HG02870 (cell line): ENCODE data around the gene SNRNP70.
A peak's percentile ranks its signal among the peaks of the same experiment; 100 is the strongest.
"Not testable (repeated sequence)": the region's sequence is repeated elsewhere in the genome, so short reads cannot be mapped to it uniquely, and the experiment has no call there.

Source experiments
- ATAC-seq: cut with Tn5 transposase; IDR thresholded peaks from one replicate; pipeline ENCODE4 v1.9.1; 2021; ENCODE audit warnings: mild to moderate bottlenecking, moderate library complexity; ENCODE audit not compliant: unreplicated experiment

The SNRNP70 gene

DNA sequence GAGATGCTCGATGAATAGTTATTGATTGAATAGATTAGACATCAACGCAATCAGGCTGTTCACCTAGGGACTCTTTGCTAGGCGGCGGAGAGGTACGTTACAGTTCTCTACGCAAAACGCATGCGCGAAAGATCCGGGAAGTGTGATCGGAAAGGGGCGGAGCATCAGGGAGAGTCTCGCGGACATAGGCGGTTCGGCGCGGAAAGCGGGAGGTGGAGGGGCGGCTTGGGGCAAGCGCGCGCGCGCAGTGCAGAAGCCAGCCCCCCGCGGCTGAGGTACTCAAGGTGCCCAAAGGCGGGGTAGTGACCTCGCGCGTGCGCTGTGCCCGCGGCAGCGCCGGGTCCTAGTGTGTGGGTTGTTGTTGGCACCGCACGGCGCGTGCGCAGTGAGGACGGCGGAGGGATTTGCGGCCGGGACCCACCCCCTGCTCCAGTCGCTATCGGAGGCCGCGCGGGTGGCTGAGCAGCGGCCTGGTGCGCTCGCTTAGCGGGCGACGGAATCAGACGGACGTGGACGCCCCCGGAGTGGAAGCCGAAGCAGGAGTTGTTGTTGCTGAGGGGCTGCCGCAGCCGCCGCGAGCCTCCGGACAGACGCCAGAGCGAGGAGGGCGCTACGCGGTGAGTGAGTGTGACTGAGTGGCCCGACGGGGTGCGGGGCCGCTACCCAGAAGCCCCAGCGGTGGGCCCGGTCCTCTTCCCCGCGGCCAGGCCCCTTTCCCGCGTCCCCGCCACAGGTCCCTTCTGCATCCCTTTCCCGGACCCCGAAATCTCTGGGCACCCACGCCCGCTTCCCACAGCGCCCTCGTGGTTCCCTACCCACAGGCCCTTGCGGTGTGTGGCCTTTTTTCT is at the start of gene SNRNP70:
TSS of gene SNRNP70 (plus strand) at position 432 of the 848 bp plus-strand sequence. CDS start 964 bp downstream, outside the sequence.
- peak; percentile 81 for ATAC-seq

DNA sequence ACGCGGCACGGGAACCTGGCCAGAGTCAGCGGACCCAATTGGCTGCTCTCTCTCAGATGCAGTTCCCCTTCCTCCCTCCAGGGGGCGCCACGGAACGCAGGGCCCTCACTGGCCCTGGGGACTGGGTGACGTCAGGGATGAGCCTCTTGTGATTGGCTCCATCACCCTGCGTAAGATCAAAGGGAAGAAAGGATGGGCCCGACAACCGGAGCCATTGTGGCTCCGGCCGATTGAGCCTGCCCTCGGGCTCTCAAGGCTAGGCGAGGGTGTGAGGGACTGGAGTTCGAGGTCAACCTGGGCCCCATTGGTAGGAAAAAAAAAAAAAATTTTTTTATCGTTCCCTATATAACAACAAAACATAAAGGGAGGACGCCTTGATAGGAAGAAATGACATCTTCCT is 48.4 kb upstream of the SNRNP70 start, which contains the start of gene CGB1:
TSS of gene CGB1 (minus strand) at position 81 of the 400 bp plus-strand sequence. CDS start 184 bp downstream, outside the sequence.
- not testable (repeated sequence) for ATAC-seq

DNA sequence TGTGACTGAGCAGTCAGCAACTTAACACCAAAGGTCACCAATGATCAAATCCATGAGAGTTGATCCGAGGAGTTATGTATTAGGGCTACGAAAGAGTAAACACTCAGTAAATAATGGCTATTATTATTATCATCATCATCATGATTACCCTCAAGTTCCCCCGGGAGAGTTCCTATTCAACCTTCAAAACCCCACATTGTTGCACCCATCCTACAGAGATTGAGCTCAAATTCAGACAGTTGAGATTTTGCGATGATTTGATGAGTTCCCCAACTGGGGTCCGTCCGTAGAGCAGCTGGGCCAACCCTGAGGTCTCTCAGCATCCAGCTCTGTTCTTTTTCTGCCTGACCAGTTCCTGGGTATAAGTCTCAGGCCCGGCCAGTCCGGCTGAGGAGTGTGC is 47.1 kb upstream of the SNRNP70 start:
- not testable (repeated sequence) for ATAC-seq

- ATAC-seq: not testable (repeated sequence)
Measured at GRCh38 chr19:49038557-49039276, 46.5 kb upstream of the SNRNP70 start.

- not testable (repeated sequence) for ATAC-seq
Measured at GRCh38 chr19:49039736-49040135, 45.5 kb upstream of the SNRNP70 start.

GRCh38 chr19:49042177-49042576 is 43.1 kb upstream of the SNRNP70 start:
- no peak for ATAC-seq

DNA sequence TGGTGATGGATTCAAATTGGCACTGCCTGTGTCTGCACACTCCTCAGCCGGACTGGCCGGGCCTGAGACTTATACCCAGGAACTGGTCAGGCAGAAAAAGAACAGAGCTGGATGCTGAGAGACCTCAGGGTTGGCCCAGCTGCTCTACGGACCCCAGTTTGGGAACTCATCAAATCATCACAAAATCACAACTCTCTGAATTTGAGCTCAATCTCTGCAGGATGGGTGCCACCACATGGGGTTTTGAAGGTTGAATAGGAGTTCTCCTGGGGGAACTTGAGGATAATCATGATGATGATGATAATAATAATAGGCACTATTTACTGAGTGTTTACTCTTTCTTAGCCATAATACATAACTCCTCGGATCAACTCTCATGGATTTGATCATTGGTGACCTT is 42.6 kb upstream of the SNRNP70 start:
- not testable (repeated sequence) for ATAC-seq

- not testable (repeated sequence) for ATAC-seq
Measured at GRCh38 chr19:49043548-49043947, 41.7 kb upstream of the SNRNP70 start, which contains the start of gene CGB5. TSS of gene CGB5 (plus strand) at chr19:49043848. CDS start at chr19:49044210, 362 bp downstream.

DNA sequence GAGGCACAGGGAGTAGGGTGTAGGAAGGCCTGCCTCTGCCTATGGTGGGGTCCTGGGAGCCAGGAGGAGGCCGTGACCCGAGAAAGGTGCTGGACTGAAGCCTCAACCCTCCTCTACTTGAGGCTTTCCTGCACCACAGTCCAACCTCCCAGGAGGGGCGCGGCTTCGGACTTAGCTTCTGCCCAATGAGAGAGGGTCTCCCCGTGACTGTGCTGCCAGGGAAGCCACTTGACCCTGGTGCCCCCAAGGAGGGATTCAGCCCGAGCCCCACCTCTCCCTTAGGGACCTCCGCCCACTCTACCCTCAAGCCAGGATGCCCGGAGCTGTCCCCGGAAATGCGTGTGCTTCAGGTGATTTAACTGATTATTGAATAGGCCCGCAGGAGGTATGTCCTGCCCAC is 36.2 kb upstream of the SNRNP70 start, which contains the start of gene CGB8:
TSS of gene CGB8 (minus strand) at position 101 of the 400 bp plus-strand sequence. CDS start 372 bp downstream, outside the sequence.
- ATAC-seq: not testable (repeated sequence)

- ATAC-seq: not testable (repeated sequence)
Measured at GRCh38 chr19:49049834-49050233, 35.4 kb upstream of the SNRNP70 start.

DNA sequence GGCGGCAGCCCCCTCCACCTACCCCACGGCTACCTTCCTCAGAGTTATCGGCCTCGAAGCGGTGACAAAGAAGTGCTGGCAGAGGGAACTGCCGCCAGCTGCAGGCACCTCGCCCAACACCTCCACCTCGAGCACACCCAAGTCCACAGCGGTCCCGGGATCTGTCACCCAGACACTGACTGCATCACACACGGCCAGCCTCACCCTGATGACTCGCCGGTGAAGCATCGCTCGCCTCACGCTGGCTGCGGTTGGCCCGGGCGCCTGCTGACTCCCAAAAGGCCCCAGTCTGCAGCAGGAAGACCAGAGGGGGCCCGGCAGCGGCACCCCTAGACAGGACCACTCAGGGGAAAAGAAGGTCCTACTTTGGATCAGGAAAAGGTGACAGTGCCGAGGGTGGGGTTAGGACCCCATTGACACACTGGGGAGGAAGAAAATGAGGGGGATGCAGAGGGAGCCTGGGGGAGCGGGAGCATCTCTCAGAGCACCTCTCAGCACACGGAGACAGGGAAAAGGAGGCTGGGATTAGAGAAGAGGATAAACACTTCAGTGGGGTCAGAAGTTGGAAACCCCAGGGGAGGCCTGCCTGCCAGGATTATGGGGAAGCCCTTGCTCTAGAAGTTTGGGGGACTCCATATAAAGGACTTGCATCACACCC is 34.7 kb upstream of the SNRNP70 start:
- not testable (repeated sequence) for ATAC-seq

DNA sequence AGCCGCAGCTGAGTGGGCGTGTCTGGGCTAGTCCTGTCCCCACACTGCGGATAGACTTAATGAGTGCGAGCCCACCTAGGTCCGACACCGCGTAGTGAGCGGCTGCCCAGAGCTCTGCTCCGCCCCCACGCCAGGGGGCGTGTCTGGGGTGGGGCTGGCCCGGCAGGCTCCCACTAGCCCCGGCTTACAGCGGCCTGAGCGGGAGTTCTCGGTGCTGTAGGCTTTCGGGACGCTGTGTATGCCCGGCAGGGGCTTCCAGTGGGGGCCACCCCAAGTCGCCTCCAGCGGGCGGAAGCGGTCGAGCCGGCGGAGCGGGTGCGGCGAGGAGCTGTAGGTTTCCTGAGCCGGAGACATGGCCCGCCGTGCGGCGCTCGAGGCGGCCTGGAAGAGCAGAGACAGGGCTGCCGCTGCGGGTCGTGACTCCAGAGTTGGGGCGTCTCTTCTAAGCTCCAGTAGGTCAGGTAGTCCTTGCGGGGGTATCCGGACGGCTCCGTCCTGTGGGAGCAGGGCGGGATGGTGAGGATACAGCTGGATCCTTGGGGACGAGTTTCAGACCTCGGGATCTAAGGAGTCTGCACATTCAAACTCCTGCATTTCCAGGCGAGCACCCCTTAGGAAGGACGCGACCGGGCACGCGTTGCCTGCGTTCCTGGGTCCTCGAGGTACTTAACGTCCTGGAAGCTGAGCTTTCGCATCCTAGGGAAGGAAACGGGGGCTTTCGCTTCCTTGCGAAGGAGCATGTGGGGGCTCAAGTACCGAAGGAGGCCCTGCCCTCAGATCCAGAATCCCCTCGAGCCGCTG is 28.9 kb upstream of the SNRNP70 start:
- no peak for ATAC-seq

GRCh38 chr19:49056902-49057596 is 28.2 kb upstream of the SNRNP70 start:
- ATAC-seq: not testable (repeated sequence)

DNA sequence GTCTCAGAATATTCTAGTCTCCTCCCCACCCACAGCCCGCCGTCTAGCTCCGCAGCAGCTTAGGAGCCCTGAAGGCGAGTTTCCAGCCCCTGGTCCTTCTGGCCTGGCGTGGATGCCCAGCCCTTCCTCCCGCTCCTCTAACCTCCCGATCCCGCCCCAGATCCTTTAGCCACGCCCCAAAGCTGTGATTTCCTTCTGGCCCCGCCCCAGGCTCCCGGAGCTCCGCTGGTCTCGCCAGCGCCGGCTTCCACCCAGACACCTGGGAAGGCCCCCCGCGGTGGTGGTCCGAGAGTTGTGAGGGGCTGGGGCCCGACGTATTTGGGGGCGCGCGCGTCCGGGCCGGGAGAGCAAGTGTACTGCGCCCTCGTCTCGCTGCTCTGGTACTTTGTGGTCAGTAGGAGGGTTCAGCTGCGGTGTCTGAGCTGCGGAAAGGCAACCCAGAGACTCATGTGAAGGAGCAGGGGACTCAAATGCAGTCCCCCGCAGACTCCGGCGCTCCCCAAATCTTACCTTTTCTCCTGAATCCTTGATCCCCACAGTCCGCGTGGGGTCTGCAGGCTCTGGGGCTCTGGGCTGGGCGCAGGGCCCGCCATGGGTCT is 27.5 kb upstream of the SNRNP70 start, which contains the start of gene CGB7:
TSS of gene CGB7 (minus strand) at position 114 of the 599 bp plus-strand sequence. CDS start 2,374 bp downstream, outside the sequence.
- no peak for ATAC-seq

GRCh38 chr19:49058562-49058961 is 26.7 kb upstream of the SNRNP70 start:
- ATAC-seq: no peak

- no peak for ATAC-seq
Measured at GRCh38 chr19:49059053-49059452, 26.2 kb upstream of the SNRNP70 start.

GRCh38 chr19:49061000-49061399 is 24.3 kb upstream of the SNRNP70 start:
- no peak for ATAC-seq

DNA sequence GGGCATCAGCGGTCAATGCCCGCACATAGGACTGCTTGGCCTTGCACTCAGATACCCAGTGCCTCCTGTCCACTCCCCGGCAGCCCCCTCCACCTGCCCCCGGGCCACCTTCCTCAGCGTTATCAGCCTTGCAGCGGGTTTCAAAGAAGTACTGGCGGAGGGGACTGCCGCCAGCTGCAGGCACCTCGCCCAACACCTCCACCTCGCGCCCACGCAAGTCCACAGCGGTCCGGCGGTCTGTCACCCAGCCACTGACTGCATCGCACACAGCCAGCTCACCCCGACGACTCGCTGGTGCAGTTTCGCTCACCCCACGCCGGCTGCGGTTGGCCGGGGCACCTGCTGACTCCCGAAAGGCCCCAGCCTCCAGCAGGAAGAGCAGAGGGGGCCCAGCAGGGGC is 23.8 kb upstream of the SNRNP70 start:
- no peak for ATAC-seq
